K562 (cell line): ENCODE results near the gene ZNF302. TPM values are rescaled to one million over a fixed set of nuclear protein-coding genes. Genes with fewer than 3 reads are reported as not detected.

Experiments used
- ATF6 ChIP-seq: sonication (generic); formaldehyde crosslinking; IDR thresholded peaks from 2 replicates; pipeline ENCODE4 v1.4.0; 2020; ENCODE audit warnings: mild to moderate bottlenecking, missing genetic modification reagents
- GATA2 ChIP-seq: sonication (generic); formaldehyde crosslinking; IDR thresholded peaks from 2 replicates; pipeline ENCODE4 v1.4.0; 2020; ENCODE audit warnings: mild to moderate bottlenecking, missing genetic modification reagents
- MCM5 ChIP-seq: fragments of 450-650 bp; IDR thresholded peaks from 2 replicates; pipeline ENCODE4 v1.6.1; 2016; ENCODE audit warnings: low read depth
- NCOA2 ChIP-seq, 2 experiments: fragments of 450-650 bp; IDR thresholded peaks; 2 replicates each; pipeline ENCODE4 v1.6.1; 2018; ENCODE audit warnings: mild to moderate bottlenecking in 2 of 2, moderate library complexity in 1 of 2; ENCODE audit not compliant: partially characterized antibody in 2 of 2
- POLR2AphosphoS5 ChIP-seq: IDR thresholded peaks from 2 replicates; pipeline ENCODE4 v1.6.1; 2011; ENCODE audit warnings: mild to moderate bottlenecking, low read depth, low read length, moderate library complexity; ENCODE audit not compliant: control insufficient read depth, insufficient read depth
- RUNX1 ChIP-seq: sonication (generic); IDR thresholded peaks from 2 replicates; pipeline ENCODE4 v1.6.1; 2016; ENCODE audit warnings: antibody characterized with exemption, low read depth
- ZNF23 ChIP-seq: fragments of 250-450 bp; sonication (Bioruptor Pico); IDR thresholded peaks from 2 replicates; pipeline ENCODE4 v1.4.0; 2020; ENCODE audit warnings: mild to moderate bottlenecking
- ZNF436 ChIP-seq: fragments of 250-450, 450-650 bp; sonication (Bioruptor Pico); formaldehyde crosslinking; IDR thresholded peaks from 2 replicates; pipeline ENCODE4 v1.7.0; 2020; ENCODE audit warnings: mild to moderate bottlenecking
- ZNF518B ChIP-seq: fragments of 250-450 bp; sonication (Bioruptor Pico); IDR thresholded peaks from 2 replicates; pipeline ENCODE4 v1.5.0; 2021; ENCODE audit warnings: mild to moderate bottlenecking, moderate library complexity
- ZNF583 ChIP-seq: fragments of 250-450 bp; sonication (Bioruptor Pico); IDR thresholded peaks from 2 replicates; pipeline ENCODE4 v1.4.0; 2020
- polyA plus RNA-seq, 8 experiments: library from polyadenylated mRNA; depleted of rRNA in 4 of 8; stranded (reverse) in 5 of 8; unstranded in 3 of 8; fragments of >200 nt; fragmentation: Nextera tagmentation in 2 of 8; fragmentation: Illumina TruSeq in 1 of 8; extraction: Ambion mirVana in 2 of 8; extraction: Trizol in 1 of 8; gene quantifications; 2 replicates each; pipeline versions ENCODE4 v1.2.1 to v1.2.3, GENCODE V29; 2011 to 2014; ENCODE audit warnings: inconsistent platforms in 1 of 8, missing spikeins in 1 of 8
- total RNA-seq, 7 experiments: library from RNA; depleted of rRNA in 6 of 7; stranded (reverse); fragments of >200 nt in 6 of 7; fragmentation: Illumina TruSeq in 2 of 7; extraction: Trizol in 2 of 7; gene quantifications; 2 replicates each; pipeline versions ENCODE4 v1.2.1 to v1.2.3, GENCODE V29; 2011 to 2021; ENCODE audit warnings: low replicate concordance in 1 of 7
- TF ChIP-seq, protein P1 (sequence below): fragments of 150-350 bp; conservative IDR thresholded peaks from 2 replicates; pipeline ENCODE4 v1.6.1; 2014; ENCODE audit warnings: low read length
- TF ChIP-seq, protein P2 (sequence below): fragments of 250-450 bp; sonication (Bioruptor Pico); IDR thresholded peaks from 2 replicates; pipeline ENCODE4 v1.4.0; 2020

Gene ZNF302
- total and polyA plus RNA-seq, 9 of the 15 experiments (the other 6 are each of a cell fraction or from before 2014, with no cell fraction given) = 0.08 to 1.0 (median 0.27) TPM; not detected in 1

DNA sequence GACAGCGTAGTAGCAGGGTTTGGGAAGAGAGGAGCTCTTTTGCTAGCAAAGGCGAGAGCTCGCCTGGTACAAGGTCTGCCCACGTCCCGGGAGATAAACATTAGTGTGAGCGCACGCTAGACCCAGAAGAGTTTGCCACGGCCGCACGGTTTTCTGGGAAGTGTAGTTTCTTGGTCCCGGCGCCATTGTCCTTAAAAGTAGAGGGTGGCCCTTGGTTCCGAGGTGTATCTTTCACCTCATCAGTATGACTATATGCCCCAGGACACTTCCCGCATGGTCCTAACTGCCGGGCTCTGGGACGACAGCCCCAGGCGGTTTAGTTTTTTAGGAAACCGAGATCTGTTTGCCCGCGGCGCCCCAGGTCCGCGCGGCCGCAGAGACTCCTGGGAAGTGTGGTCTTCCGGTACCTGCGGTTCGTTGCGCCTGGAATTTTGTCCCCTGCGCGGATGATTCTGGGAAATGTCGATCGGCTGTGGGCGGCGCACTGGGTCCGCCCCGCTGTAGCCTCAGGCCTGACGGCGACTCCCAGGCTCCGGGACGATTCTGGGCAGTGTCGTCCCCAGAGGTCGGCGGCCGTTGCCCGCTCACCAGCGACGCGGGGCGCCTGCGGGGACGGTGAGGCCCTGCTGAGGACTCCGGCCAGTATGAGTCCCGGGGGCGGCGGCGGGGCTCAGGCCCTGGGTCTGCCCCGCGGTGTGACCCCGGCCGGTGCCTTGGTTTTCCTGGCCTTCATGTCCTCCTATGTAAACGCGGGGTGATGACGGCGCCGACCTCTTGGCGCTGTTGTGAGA, 56.5 kb downstream of the ZNF302 start, which contains the start of gene ZNF181 (continued):
- no peak for TF ChIP-seq ZNF23 (CRISPR knock-in tag)
- TF ChIP-seq, protein P1, sequence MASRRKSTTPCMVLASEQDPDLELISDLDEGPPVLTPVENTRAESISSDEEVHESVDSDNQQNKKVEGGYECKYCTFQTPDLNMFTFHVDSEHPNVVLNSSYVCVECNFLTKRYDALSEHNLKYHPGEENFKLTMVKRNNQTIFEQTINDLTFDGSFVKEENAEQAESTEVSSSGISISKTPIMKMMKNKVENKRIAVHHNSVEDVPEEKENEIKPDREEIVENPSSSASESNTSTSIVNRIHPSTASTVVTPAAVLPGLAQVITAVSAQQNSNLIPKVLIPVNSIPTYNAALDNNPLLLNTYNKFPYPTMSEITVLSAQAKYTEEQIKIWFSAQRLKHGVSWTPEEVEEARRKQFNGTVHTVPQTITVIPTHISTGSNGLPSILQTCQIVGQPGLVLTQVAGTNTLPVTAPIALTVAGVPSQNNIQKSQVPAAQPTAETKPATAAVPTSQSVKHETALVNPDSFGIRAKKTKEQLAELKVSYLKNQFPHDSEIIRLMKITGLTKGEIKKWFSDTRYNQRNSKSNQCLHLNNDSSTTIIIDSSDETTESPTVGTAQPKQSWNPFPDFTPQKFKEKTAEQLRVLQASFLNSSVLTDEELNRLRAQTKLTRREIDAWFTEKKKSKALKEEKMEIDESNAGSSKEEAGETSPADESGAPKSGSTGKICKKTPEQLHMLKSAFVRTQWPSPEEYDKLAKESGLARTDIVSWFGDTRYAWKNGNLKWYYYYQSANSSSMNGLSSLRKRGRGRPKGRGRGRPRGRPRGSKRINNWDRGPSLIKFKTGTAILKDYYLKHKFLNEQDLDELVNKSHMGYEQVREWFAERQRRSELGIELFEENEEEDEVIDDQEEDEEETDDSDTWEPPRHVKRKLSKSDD = peak; percentile 81
- TF ChIP-seq, protein P2, sequence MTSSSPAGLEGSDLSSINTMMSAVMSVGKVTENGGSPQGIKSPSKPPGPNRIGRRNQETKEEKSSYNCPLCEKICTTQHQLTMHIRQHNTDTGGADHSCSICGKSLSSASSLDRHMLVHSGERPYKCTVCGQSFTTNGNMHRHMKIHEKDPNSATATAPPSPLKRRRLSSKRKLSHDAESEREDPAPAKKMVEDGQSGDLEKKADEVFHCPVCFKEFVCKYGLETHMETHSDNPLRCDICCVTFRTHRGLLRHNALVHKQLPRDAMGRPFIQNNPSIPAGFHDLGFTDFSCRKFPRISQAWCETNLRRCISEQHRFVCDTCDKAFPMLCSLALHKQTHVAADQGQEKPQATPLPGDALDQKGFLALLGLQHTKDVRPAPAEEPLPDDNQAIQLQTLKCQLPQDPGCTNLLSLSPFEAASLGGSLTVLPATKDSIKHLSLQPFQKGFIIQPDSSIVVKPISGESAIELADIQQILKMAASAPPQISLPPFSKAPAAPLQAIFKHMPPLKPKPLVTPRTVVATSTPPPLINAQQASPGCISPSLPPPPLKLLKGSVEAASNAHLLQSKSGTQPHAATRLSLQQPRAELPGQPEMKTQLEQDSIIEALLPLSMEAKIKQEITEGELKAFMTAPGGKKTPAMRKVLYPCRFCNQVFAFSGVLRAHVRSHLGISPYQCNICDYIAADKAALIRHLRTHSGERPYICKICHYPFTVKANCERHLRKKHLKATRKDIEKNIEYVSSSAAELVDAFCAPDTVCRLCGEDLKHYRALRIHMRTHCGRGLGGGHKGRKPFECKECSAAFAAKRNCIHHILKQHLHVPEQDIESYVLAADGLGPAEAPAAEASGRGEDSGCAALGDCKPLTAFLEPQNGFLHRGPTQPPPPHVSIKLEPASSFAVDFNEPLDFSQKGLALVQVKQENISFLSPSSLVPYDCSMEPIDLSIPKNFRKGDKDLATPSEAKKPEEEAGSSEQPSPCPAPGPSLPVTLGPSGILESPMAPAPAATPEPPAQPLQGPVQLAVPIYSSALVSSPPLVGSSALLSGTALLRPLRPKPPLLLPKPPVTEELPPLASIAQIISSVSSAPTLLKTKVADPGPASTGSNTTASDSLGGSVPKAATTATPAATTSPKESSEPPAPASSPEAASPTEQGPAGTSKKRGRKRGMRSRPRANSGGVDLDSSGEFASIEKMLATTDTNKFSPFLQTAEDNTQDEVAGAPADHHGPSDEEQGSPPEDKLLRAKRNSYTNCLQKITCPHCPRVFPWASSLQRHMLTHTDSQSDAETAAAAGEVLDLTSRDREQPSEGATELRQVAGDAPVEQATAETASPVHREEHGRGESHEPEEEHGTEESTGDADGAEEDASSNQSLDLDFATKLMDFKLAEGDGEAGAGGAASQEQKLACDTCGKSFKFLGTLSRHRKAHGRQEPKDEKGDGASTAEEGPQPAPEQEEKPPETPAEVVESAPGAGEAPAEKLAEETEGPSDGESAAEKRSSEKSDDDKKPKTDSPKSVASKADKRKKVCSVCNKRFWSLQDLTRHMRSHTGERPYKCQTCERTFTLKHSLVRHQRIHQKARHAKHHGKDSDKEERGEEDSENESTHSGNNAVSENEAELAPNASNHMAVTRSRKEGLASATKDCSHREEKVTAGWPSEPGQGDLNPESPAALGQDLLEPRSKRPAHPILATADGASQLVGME = no peak
- TF ChIP-seq MCM5 = no peak
- no peak for TF ChIP-seq ZNF518B (CRISPR knock-in tag)
- TF ChIP-seq RUNX1 = no peak
- TF ChIP-seq ATF6 (CRISPR knock-in tag) = 0 out of 2 replicates have a peak, but pooled peaks have one; percentile 69
- no peak for TF ChIP-seq GATA2 (CRISPR knock-in tag)
- TF ChIP-seq NCOA2 (IDR thresholded peaks at IDR 0.05; ENCODE audit: partially characterized antibody in 2 of 2) = no peak
- TF ChIP-seq POLR2AphosphoS5 = peak; percentile 71
- TF ChIP-seq ZNF436 = no peak
- no peak for TF ChIP-seq ZNF583 (CRISPR knock-in tag)
